ENCODE results near the gene MANEA.

Gene MANEA

GRCh38 chr6:95589067-95589466, 11.7 kb downstream of the MANEA start:
- no peak for DNase-seq (ENCODE audit: low read depth)

GRCh38 chr6:95589826-95590570, 12.7 kb downstream of the MANEA start:
- no peak for DNase-seq (ENCODE audit: low read depth)

- DNase-seq (ENCODE audit: low read depth) = no peak
These were observed 15.7 kb downstream of the MANEA start for GRCh38 chr6:95593025-95593424.

- no peak for DNase-seq (ENCODE audit: low read depth)
These were observed 18.7 kb downstream of the MANEA start for GRCh38 chr6:95596021-95596420.

GRCh38 chr6:95599706-95600105, 22.4 kb downstream of the MANEA start:
- DNase-seq (ENCODE audit: low read depth) = no peak

GRCh38 chr6:95601133-95601532, 23.8 kb downstream of the MANEA start:
- no peak for DNase-seq (ENCODE audit: low read depth)

- DNase-seq (ENCODE audit: low read depth) = no peak
These were observed 36.8 kb downstream of the MANEA start for GRCh38 chr6:95614094-95614493.

GRCh38 chr6:95629551-95629950, 52.2 kb downstream of the MANEA start:
- no peak for DNase-seq (ENCODE audit: low read depth)

GRCh38 chr6:95636552-95637431, 59.5 kb downstream of the MANEA start:
- no peak for DNase-seq (ENCODE audit: low read depth)

GRCh38 chr6:95648636-95649035, 71.3 kb downstream of the MANEA start:
- DNase-seq (ENCODE audit: low read depth) = no peak

GRCh38 chr6:95649451-95649850, 72.1 kb downstream of the MANEA start:
- no peak for DNase-seq (ENCODE audit: low read depth)

- DNase-seq (ENCODE audit: low read depth) = no peak
These were observed 76.8 kb downstream of the MANEA start for GRCh38 chr6:95654176-95654575.

- DNase-seq (ENCODE audit: low read depth) = no peak
These were observed 81.6 kb downstream of the MANEA start for GRCh38 chr6:95658886-95659285.

Data from stimulated activated CD8-positive, alpha-beta memory T cell treated with anti-CD3 and anti-CD28 coated beads, Interleukin-7, amount 100 ng/mL, for 24 hours (primary cell).